ENCODE measurements around the gene PPP2R1B.
"Not testable (repeated sequence)": the region's sequence is repeated elsewhere in the genome, so short reads cannot be mapped to it uniquely, and the experiment has no call there.

DNA sequence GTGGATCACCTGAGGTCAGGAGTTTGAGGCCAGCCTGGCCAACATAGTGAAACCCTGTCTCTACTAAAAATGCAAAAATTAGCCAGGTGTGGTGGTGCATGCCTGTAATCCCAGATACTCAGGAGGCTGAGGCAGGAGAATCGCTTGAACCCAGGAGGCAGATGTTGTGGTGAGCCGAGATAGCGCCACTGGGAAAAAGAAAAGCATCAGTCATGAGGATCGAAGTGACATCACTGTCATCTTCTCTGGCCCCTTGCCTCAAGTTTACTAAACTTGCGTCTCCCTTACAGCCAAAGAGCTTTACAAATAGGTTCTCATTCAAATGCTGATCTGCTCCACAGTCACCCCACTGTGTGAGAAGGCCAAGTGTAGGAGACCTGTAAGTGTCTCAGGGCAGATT lies 5.0 kb upstream of the PPP2R1B start:
- not testable (repeated sequence) for TF ChIP-seq CTCF (conservative IDR thresholded peaks at IDR 0.05; ENCODE audit: low read depth, low read length); EZH2 (IDR thresholded peaks at IDR 0.05; ENCODE audit: borderline replicate concordance, low read depth, low read length, poor library complexity, severe bottlenecking)

All from A673 (cell line).